Measurements from ENCODE around the gene PKLR.
"Not testable (repeated sequence)": the region's sequence is repeated elsewhere in the genome, so short reads cannot be mapped to it uniquely, and the experiment has no call there.

The PKLR gene

GRCh38 chr1:155255243-155256007 is 45.8 kb downstream of the PKLR start, which contains the start of gene ENTREP3:
Gene ENTREP3, minus strand, starts transcription at chr1:155255483. Its CDS starts 606 bp downstream, at chr1:155254877.
- Mint-ChIP-seq H3K4me1 (peaks cover 46% of the 10 kb centered on the region), H3K27ac (ENCODE audit: low read depth) (peak within 1 kb of the TSS; percentile 35), H3K27me3 (no peaks in the 10 kb centered on the region), H3K36me3 (ENCODE audit: insufficient read depth) (peaks cover 29% of the 10 kb centered on the region), H3K4me3 (peak within 1 kb of the TSS; percentile 80), H3K9me3 (no peaks in the 10 kb centered on the region)
- peak; percentile 56 for ATAC-seq (replicated peaks; ENCODE audit: extremely low read depth, poor library complexity, severe bottlenecking)
- DNase-seq (ENCODE audit: low spot score in 2 of 2): peak; percentile 31 to 42

GRCh38 chr1:155254714-155255242 is 46.5 kb downstream of the PKLR start:
- Mint-ChIP-seq H3K36me3 (ENCODE audit: insufficient read depth) (peaks cover 27% of the 10 kb centered on the region), H3K9me3 (no peaks in the 10 kb centered on the region), H3K4me1 (peaks cover 41% of the 10 kb centered on the region), H3K4me3 (peak overlapping the region; percentile 80), H3K27me3 (no peaks in the 10 kb centered on the region), H3K27ac (ENCODE audit: low read depth) (peak overlapping the region; percentile 35)
- ATAC-seq (replicated peaks; ENCODE audit: extremely low read depth, poor library complexity, severe bottlenecking) (no peak), DNase-seq (ENCODE audit: low spot score in 2 of 2) (no peak)

GRCh38 chr1:155254228-155254713 is 47.0 kb downstream of the PKLR start:
- Mint-ChIP-seq H3K27me3 (no peaks in the 10 kb centered on the region), H3K4me1 (peaks cover 41% of the 10 kb centered on the region), H3K4me3 (peak overlapping the region; percentile 80), H3K36me3 (ENCODE audit: insufficient read depth) (peaks cover 24% of the 10 kb centered on the region), H3K27ac (ENCODE audit: low read depth) (peak overlapping the region; percentile 19), H3K9me3 (no peaks in the 10 kb centered on the region)
- DNase-seq (ENCODE audit: low spot score in 2 of 2) (no peak), ATAC-seq (replicated peaks; ENCODE audit: extremely low read depth, poor library complexity, severe bottlenecking) (no peak)

- ATAC-seq (replicated peaks; ENCODE audit: extremely low read depth, poor library complexity, severe bottlenecking) (no peak), DNase-seq (ENCODE audit: low spot score in 2 of 2) (no peak)
- Mint-ChIP-seq H3K4me1 (peaks cover 41% of the 10 kb centered on the region), H3K9me3 (no peaks in the 10 kb centered on the region), H3K4me3 (peak overlapping the region; percentile 80), H3K27ac (ENCODE audit: low read depth) (no peak overlapping the region), H3K36me3 (ENCODE audit: insufficient read depth) (peaks cover 20% of the 10 kb centered on the region), H3K27me3 (no peaks in the 10 kb centered on the region)
Observed at GRCh38 chr1:155253797-155254196, 47.4 kb downstream of the PKLR start.

GRCh38 chr1:155253208-155253607 is 48.0 kb downstream of the PKLR start:
- H3K9me3 Mint-ChIP-seq: no peaks in the 10 kb centered on the region
- ATAC-seq (replicated peaks; ENCODE audit: extremely low read depth, poor library complexity, severe bottlenecking) (no peak), DNase-seq (ENCODE audit: low spot score in 2 of 2) (no peak)
- H3K4me1 Mint-ChIP-seq: peaks cover 41% of the 10 kb centered on the region
- peaks cover 15% of the 10 kb centered on the region for H3K36me3 Mint-ChIP-seq (ENCODE audit: insufficient read depth)
- H3K27ac Mint-ChIP-seq (ENCODE audit: low read depth): no peak overlapping the region
- no peaks in the 10 kb centered on the region for H3K27me3 Mint-ChIP-seq
- peak overlapping the region; percentile 80 for H3K4me3 Mint-ChIP-seq

GRCh38 chr1:155251566-155251965 is 49.7 kb downstream of the PKLR start:
- Mint-ChIP-seq H3K9me3 (no peaks in the 10 kb centered on the region), H3K27ac (ENCODE audit: low read depth) (no peak overlapping the region), H3K36me3 (ENCODE audit: insufficient read depth) (peaks cover 8% of the 10 kb centered on the region), H3K27me3 (no peaks in the 10 kb centered on the region), H3K4me1 (peaks cover 31% of the 10 kb centered on the region), H3K4me3 (no peak overlapping the region)
- DNase-seq (ENCODE audit: low spot score in 2 of 2) (no peak), ATAC-seq (replicated peaks; ENCODE audit: extremely low read depth, poor library complexity, severe bottlenecking) (no peak)

- DNase-seq (ENCODE audit: low spot score in 2 of 2) (peak; percentile 92 to 97), ATAC-seq (replicated peaks; ENCODE audit: extremely low read depth, poor library complexity, severe bottlenecking) (peak; percentile 98)
- no peaks in the 10 kb centered on the region for H3K9me3 Mint-ChIP-seq
- H3K4me3 Mint-ChIP-seq: peak overlapping the region; percentile 72
- H3K27me3 Mint-ChIP-seq: no peaks in the 10 kb centered on the region
- no peak overlapping the region for H3K27ac Mint-ChIP-seq (ENCODE audit: low read depth)
- H3K36me3 Mint-ChIP-seq (ENCODE audit: insufficient read depth): peaks cover 11% of the 10 kb centered on the region
- H3K4me1 Mint-ChIP-seq: peaks cover 23% of the 10 kb centered on the region
Observed at GRCh38 chr1:155250633-155251449, 50.4 kb downstream of the PKLR start.

GRCh38 chr1:155250246-155250632 is 51.0 kb downstream of the PKLR start:
- Mint-ChIP-seq H3K4me3 (peak overlapping the region; percentile 72), H3K4me1 (peaks cover 19% of the 10 kb centered on the region), H3K27ac (ENCODE audit: low read depth) (no peak overlapping the region), H3K36me3 (ENCODE audit: insufficient read depth) (peaks cover 14% of the 10 kb centered on the region), H3K9me3 (no peaks in the 10 kb centered on the region), H3K27me3 (no peaks in the 10 kb centered on the region)
- ATAC-seq (replicated peaks; ENCODE audit: extremely low read depth, poor library complexity, severe bottlenecking) (no peak), DNase-seq (ENCODE audit: low spot score in 2 of 2) (no peak)

GRCh38 chr1:155247667-155248553 is 53.3 kb downstream of the PKLR start:
- peaks cover 17% of the 10 kb centered on the region for H3K4me1 Mint-ChIP-seq
- H3K9me3 Mint-ChIP-seq: peaks cover 6% of the 10 kb centered on the region

GRCh38 chr1:155246796-155247195 is 54.4 kb downstream of the PKLR start:
- not testable (repeated sequence) for H3K27me3 Mint-ChIP-seq; DNase-seq (ENCODE audit: low spot score in 2 of 2); ATAC-seq (replicated peaks; ENCODE audit: extremely low read depth, poor library complexity, severe bottlenecking); H3K27ac Mint-ChIP-seq (ENCODE audit: low read depth); H3K9me3 Mint-ChIP-seq; H3K4me3 Mint-ChIP-seq
- Mint-ChIP-seq H3K4me1 (peaks cover 18% of the 10 kb centered on the region), H3K36me3 (ENCODE audit: insufficient read depth) (peaks cover 23% of the 10 kb centered on the region)

More at GRCh38 chr1:155247667-155248553, 53.3 kb downstream of the PKLR start:
- ATAC-seq (replicated peaks; ENCODE audit: extremely low read depth, poor library complexity, severe bottlenecking): no peak
- Mint-ChIP-seq H3K27ac (ENCODE audit: low read depth) (no peak overlapping the region), H3K27me3 (peaks cover 10% of the 10 kb centered on the region), H3K4me3 (no peak overlapping the region), H3K36me3 (ENCODE audit: insufficient read depth) (peaks cover 23% of the 10 kb centered on the region)
- no peak for DNase-seq (ENCODE audit: low spot score in 2 of 2)

GRCh38 chr1:155245163-155245524 is 56.1 kb downstream of the PKLR start:
- peak overlapping the region; percentile 99 for H3K27ac Mint-ChIP-seq (ENCODE audit: low read depth)
- H3K9me3 Mint-ChIP-seq: peaks cover 6% of the 10 kb centered on the region
- no peak for DNase-seq (ENCODE audit: low spot score in 2 of 2)
- no peak for ATAC-seq (replicated peaks; ENCODE audit: extremely low read depth, poor library complexity, severe bottlenecking)
- peaks cover 29% of the 10 kb centered on the region for H3K4me1 Mint-ChIP-seq
- peaks cover 27% of the 10 kb centered on the region for H3K36me3 Mint-ChIP-seq (ENCODE audit: insufficient read depth)
- peaks cover 10% of the 10 kb centered on the region for H3K27me3 Mint-ChIP-seq
- peak overlapping the region; percentile 82 for H3K4me3 Mint-ChIP-seq
